Pons (tissue), 1 donor: ENCODE data around the gene GATD1.
"Not testable (repeated sequence)": the region's sequence is repeated elsewhere in the genome, so short reads cannot be mapped to it uniquely, and the experiment has no call there.

Source experiments
- DNase-seq: peaks from one replicate; pipeline ENCODE4 v3.0.0-alpha.2; 2016; ENCODE audit warnings: low spot score

Gene GATD1

DNA sequence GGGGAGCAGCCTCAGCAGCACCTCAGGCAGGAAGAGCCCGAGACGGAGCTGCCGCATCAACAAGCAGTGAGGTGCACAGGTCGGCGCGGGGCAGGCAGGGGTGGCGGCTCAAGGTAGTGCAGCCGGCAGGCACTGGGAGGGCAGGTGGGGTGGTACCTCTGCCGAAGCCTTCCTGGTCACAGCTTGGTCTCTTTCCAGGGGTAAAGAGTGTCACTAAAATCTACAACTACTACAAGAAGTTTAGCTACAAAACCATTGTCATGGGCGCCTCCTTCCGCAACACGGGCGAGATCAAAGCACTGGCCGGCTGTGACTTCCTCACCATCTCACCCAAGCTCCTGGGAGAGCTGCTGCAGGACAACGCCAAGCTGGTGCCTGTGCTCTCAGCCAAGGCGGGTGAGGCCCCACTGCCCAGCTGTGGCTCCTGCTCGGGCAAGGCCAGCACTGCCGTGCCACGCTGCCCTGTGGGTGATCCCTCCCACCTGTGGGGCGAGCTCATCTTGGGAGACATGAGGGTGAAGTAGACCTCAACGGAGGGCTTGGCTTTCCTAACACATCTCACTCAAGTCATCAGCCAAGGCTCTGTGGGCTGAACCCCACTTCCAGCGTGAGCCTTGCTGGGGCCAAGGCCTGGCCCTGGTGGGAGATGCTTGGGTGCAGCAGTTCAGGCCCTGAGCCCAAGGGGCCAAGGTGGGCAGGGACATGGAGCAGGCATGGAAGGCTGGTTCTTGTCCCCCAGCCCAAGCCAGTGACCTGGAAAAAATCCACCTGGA, 13.6 kb downstream of the GATD1 start:
- DNase-seq, result no peak

DNA sequence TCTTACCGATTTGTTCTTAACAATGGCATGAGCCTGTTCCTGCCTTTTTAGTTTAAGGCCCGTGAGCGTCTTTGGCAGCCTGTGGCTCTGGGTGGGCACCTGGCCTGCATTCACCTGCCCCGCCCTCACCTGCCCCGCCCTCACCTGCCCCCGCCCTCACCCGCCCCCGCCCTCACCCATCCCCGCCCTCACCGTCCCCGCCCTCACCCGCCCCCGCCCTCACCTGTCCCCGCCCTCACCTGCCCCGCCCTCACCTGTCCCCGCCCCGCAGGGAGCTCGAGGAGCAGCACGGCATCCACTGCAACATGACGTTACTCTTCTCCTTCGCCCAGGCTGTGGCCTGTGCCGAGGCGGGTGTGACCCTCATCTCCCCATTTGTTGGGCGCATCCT, 14.2 kb downstream of the GATD1 start:
- no peak for DNase-seq

DNA sequence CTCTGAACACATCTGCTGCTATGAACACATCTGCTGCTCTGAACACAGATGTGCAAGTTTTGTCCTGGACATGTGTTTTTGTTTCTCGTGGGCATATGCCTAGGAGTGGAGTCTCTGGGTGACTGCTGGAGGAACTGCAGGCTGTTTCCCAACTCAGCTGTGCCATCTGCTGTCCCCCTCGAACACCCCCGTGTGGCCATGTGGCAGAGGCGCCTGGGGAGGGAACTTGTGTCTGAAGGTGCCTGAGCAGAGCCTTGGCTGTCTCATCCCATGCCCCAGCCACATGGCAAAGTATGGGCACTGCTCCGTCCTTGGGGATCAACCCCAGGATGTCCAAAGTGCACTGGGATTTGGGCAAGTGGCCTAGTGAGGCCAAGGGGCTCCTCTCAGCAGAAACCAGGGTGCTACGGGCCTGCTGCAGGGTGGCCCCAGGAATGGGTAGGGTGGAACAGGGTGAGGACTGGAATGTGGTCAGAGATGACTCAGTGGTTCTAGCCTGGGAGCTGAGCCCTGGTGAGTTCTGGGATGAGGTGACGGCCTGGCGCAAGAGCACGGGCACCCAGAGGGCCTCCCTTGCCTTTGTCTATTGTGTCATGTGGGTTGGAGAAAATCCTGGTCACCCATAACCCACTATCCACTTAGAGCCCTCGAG, 14.7 kb downstream of the GATD1 start:
- peak; percentile 74 for DNase-seq

DNA sequence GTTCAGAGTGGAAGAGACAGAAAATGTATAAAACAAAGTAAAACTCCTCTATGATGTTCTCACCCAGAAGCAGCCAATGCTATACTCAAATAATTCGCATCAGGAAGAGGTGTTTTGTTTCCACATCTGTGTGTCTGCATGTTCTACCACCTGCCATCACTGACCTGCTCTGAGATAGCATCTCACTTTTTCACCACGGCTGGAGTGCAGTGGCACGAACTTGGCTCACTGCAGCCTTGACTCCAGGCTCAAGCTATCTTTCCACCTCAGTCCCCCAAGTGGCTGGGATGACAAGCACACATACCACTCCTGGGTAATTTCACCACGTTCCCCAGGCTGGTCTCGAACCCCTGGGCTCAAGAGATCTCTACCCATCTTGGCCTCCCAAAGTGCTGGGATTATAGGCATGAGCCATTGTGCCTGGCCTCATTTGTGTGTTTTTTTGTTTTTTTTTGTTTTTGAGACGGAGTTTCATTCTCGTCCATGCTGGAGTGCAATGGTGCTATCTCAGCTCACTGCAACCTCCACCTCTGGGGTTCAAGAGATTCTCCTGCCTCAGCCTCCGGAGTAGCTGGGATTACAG, 15.7 kb downstream of the GATD1 start:
- no peak for DNase-seq

DNA sequence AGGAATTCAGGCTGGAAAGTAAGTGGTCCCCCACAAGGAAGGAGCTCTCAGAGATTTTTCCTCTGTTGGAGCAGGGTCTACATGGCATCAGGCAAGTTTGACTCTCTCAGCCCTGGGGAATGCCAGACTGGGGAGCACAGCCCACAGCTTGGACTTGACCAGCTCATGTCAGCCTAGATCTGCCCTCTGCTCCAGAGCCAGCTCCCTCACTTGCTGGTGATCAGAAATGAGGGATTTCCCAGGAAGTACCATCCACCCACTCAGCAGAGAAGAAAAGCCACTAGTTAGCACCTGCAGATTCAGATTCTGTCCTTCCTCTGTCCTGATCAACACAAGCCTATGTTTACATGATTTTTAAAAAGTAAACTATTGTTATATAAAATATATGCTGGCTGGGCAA, 17.1 kb downstream of the GATD1 start:
- DNase-seq, result no peak

DNA sequence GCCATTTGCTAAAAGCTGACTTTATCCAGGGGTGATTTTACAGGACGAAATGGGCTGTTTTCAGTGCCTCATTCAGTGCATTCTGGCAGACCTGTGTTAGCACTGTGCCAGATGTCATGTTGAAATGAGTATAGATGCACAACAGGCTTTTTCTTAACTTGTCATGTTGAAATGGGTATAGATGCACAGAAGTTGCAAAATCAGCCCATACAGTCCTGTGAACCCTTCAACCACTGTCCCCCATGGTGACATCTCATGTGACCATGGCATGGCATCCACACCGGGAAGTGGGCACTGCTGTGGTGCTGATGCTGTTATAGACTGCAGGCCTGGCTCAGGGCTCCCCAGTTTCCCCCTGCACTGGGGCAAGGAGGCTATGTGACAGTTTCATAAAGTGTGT, 27.6 kb downstream of the GATD1 start:
- DNase-seq, result no peak

DNA sequence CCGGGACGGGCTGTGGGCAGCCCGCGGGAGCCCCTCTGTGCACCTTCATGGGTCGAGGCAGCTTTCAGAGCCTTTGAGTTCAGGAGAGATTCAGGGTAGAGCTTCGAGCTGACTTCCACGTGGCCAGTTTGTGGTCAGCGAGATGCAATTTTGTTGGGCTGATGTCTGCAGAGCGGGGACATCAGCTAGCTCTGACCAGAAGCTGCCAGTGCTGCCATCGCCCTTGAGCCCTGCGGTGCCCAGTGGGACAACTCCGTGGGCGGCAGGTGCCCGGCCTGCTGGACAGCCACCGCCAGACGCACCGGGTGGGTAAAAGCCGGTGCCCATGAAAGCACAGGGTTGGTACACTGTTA, 29.3 kb downstream of the GATD1 start:
- no peak for DNase-seq

DNA sequence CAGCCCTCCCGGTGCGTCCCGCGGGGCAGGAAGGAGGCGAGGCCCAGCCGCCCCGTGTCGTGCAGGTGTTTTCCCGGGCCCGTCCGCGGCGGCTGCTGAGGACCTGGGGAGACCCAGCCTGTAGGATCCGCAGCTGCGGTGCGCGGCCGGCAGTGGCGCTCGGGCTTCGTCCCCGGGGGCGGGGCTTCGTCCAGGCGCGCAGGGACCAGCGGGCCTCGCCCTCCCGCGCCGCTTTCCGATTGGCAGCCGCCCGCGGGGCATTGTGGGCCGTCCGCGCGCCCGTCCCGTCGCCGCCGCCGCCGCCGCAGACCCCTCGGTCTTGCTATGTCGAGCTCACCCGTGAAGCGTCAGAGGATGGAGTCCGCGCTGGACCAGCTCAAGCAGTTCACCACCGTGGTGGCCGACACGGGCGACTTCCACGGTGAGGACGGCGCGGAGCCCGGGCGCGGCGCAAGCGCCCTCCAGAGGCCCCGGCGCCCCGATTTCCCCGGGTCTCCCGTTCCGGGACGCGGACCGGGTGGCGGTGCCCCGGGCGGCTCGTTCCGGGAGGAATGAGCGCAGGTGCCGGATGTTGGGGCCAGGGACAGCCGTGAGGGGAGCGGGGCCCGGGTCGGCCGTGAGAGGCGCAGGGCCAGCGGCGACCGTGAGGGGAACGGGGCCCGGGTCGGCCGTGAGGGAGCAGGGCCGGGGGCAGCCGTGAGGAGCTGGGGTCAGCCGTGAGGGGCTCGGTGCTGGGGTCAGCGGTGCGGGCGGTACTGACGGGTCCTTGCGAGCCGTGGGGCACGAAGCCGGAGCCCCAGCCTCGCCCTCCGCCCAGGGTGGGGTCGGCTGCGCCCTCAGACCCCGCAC, 29.9 kb downstream of the GATD1 start, which contains the start of gene TALDO1:
TSS of gene TALDO1 (plus strand) at position 307 of the 849 bp plus-strand sequence. CDS start at position 325, 18 bp downstream.
- DNase-seq, result peak; percentile 77

DNA sequence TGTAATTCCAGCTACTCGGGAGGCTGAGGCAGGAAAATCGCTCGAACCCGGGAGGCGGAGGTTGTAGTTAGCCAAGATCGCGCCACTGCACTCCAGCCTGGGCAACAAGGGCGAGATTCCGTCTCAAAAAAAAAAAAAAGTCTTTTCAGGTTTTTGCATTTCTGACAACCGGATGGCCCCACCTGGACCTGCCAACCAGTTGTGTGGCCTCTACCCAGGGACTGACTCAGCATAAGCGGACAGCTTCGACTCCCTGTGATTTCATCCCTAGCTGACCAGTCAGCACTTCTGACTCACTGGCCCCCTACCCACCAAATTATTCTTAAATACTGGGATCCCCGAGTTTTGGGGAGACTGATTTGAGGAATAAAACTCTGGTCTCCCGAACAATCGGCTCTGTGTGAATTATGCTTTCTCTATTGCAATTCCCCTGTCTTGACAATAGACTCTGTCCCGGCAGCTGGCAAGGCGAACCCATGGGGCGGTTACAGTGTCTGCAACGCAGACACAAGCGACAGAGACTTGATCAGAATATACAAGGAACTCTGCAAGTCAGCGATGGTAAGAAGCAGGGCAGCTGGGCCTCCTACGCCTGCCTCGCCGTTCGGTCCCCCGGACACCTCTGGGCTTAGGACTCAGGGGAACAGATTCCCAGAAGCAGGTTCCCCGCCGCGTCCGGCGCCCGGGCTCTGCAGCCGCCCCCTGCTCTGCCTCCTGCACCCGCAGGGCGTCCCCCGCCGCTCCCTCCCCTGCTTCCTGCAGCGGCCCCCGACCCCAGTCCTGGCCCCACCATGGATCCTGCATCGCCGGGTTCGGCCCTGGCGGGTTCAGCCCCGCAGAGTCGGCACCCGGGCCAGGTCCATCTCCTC, 30.8 kb downstream of the GATD1 start:
- DNase-seq, result peak; percentile 86

DNA sequence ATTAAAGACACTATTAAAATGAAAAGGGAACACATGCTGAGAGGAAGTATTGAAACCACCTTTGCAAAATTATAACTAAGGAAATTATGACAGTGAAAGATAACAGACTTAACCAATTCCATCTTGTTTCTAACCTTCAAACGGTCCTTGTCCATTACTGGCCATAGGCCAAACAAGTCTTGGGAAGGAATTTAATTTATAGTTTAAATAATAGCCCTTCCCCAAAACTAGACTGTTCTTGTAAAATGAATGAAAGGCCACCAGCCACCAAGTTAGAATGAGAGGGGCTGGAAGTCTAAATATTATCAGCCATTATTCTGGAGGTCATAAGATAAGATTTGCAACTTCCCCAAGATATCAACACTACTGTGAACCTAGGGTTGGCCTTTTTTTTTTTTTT, 31.9 kb downstream of the GATD1 start:
- no peak for DNase-seq

DNA sequence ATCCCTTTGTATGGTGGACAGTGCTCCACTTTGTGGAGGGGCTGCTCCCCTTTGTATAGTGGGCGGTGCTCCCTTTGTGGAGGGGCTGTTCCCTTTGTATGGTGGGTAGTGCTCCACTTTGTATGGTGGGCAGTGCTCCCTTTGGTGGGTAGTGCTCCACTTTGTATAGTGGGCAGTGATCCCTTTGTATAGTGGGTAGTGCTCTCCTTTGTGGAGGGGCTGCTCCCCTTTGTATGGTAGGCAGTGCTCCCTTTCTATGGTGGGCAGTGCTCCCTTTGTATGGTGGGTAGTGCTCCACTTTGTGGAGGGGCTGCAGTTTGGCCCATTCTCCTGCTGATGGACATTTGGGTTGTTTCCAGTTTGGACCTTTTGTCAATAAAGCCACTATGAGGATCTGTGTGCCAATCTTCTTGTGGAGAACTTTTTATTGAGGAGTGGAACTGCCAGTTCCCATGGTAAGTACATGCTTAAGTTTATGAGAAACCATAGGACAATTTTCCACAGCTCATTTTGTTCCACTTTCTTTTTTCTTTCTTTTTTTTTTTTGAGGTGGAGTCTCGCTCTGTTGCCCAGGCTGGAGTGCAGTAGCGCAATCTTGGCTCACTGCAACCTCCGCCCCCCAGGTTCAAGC, 34.6 kb downstream of the GATD1 start:
- DNase-seq, result no peak

DNA sequence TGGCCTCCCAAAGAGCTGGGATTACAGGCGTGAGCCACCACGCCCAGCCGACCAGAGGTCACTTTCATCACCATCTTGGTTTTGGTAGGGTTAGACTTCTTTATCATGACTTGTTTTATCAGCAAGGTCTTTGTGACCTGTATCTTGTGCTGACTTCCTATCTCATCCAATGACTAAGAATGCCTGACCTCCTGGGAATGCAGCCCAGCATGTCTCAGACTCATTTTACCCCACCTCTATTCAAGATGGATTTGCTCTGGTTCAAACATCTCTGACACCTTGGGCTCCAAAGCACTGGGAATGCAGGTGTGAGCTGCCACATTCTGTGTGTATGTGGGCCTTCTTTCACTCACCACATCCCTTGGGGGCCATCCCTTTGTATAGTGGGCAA, 35.1 kb downstream of the GATD1 start:
- DNase-seq, result no peak

DNA sequence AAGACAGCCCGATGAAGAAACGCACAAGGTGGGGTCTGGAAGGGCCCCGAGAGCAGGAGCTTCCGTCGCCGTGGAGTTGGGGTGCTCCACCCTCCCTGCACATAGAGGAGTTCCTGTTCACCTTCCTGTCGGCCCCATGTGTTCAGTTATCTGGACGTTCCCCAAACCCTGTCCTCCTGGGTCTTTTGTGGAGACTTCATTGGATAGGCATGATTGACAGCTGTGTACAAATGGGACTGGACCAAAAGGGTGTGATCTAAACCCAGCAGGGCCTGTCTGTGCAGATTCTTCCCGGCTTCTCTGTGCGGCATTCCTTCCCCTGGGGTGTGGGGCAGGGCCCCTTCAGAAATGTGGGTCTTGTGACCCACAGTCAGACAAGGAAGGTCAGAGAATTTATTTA, 39.4 kb downstream of the GATD1 start:
- not testable (repeated sequence) for DNase-seq

DNA sequence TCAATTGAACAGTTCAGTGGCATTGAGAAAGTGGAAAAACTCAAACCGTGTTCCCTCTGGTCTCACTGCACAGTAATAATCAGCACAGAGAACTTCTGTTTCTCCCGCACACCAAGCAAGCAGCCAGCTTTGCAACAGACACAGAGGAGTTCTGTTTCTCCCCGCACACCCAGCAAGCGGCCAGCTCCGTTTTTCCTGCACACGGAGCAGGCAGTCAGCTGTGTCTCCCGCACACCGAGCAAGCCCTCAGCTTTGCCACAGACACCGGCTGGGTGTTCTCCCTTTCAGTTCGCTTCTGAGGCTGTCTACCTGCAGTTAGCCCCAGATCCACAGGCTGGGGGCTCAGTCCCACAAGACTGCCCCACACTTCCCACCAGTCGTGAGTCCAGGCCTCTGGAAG, 39.9 kb downstream of the GATD1 start:
- DNase-seq, result peak; percentile 72

DNA sequence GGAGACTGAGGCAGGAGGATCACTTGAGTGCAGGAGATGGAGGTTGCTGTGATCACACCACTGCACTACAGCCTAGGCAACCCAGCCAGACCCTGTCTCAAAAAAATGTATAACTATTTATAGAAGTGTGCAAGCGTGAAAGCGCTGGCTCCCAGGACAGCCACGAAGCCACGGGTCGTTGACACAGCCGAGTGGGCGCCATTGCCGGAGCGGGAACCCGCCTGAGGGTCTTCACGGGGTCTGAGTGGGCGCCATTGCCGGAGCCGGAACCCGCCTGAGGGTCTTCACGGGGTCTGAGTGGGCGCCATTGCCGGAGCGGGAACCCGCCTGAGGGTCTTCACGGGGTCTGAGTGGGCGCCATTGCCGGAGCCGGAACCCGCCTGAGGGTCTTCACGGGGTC, 42.7 kb downstream of the GATD1 start:
- not testable (repeated sequence) for DNase-seq

DNA sequence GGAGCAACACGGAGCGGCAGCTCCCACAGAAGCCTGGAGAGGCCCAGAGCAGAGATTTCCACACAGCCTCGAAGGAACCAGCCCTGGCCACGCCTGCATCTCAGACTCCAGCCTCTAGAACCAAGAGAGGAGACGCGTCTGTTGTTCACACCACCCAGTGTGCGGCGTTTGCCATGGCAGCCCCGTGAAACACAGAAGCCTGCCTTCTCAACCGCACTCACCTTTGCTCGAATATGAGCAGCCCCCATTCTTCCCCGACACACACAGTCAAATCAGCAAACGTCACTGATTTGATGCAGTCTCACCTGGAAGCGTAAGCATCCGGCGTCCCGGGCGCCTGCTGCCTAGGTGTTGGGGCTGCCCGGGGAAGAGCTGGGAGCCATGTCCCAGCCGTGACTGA, 44.2 kb downstream of the GATD1 start:
- DNase-seq, result no peak

DNA sequence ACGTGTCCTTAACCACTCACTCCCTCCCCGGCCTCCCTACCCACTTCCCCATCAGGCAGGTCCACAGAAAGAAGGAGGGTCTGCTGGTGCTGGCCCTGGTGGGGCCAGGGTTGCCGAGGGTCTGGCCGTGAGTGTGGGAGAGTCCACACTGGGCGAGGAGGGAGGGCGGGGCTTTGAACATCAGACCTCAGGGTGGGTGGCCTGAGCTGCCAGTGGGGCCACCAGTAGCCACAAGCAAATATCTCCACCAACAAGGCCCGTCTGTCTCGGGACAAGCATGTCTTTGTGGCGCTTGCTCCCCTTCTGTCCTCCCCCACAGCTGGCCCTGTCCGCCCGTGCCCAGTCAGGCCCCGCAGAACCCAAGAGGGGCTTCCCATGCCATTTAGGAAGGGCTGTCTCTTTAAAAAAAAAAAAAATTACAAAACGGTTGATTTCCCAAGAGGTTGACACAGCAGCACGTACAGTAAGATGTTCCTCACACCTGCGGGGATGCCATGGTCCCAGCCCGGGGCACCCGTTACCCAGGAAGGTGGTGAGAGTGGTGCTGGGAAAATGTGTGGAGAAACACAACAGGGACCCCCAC, 47.7 kb downstream of the GATD1 start:
- peak; percentile 94 for DNase-seq

DNA sequence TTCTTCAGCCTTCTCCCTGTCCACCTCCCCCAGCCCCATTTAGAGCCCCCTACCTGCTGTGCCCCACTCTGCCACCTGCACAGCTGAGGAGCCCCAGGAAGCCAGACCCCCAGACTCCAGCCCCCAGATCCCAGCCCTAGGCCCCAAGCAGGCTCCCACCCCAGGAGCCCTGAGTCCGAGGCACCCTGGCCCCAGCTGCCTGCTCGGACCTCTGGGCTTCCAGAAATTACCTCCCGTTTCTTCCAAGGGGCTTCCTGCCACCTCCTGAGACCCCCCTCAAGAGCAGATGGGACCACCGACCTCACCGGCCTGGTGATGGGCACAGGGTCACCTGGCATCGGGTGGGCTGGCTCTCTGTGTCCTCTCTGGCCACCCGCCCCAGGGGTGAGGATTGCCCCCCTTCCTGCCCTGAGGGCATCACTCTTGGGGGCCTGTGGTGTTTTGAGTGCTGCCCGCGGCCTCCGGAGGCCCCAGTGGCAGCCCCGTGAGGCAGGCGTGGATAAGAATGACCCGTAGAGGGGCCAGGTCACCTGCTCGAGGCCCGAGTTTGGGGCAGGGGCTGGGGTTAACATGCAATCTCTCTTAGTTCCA, 48.3 kb downstream of the GATD1 start:
- DNase-seq, result no peak

DNA sequence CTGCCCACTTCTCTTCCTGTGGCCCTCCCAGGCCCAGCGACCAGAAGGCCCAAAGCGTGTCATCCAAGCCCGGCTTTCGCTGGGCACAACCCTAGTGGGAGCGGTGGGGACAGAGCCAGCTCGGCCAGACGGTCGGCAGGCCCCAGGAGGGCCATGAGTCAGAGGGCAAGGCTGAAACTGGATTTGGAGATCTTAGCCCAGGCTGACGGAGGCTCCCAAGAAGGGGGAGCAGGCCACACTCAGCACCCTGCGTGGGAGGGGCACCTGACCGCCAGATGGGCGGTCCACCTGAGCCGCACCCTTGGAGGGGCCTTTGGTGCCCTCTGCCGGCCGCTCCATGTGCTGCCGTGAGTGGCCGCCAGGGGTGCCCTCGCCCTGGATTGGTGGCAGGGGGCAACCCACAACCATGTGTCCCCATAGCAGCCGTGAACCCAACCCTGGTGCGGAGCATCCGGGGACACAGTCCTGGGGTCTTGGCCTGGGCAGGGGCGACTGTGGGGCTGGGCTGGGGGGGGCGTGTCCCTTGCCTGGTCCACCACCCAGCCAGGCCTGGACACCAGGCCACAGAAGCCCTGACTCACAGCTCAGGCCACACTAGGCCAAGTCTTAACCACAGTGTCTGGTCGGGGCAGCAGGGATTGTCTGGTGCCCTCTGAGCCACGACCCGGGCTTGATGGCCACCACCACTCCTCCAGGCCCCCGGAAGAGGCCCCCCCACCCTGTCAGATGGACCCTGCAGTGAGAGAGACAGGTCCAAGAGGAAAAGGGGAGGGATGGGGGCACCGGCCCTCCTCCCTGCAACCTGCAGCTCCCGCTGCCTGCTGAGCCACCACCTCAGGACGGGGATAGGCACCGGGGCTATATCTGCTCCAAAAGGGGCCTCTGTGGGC, 49.2 kb downstream of the GATD1 start:
- DNase-seq, result peak; percentile 74
